HFFc6 (cell line): ENCODE data around the gene GMEB2. TPM values are rescaled to one million over a fixed set of nuclear protein-coding genes. Genes with fewer than 3 reads are reported as not detected.

Experiments used
- DNase-seq: peaks from one replicate; pipeline ENCODE4 v3.0.0-alpha.2; 2018
- H3K27ac Mint-ChIP-seq: 2 replicates; pipeline ENCODE4 v1.8.0; 2020; ENCODE audit warnings: mild to moderate bottlenecking, mixed read lengths
- H3K27me3 Mint-ChIP-seq: 2 replicates; pipeline ENCODE4 v1.8.0; 2021; ENCODE audit warnings: mild to moderate bottlenecking, moderate library complexity, mixed read lengths; ENCODE audit not compliant: insufficient read depth
- H3K36me3 Mint-ChIP-seq: 2 replicates; pipeline ENCODE4 v1.8.0; 2021; ENCODE audit warnings: low read depth, mixed read lengths
- H3K4me1 Mint-ChIP-seq: 2 replicates; pipeline ENCODE4 v1.8.0; 2020; ENCODE audit warnings: low read depth, mixed read lengths
- H3K4me3 Mint-ChIP-seq: 2 replicates; pipeline ENCODE4 v1.8.0; 2020; ENCODE audit warnings: mild to moderate bottlenecking, moderate library complexity, mixed read lengths
- H3K9me3 Mint-ChIP-seq: 2 replicates; pipeline ENCODE4 v1.8.0; 2020; ENCODE audit warnings: mild to moderate bottlenecking, mixed read lengths
- total RNA-seq, 6 experiments: library from RNA; stranded (reverse); fragmentation: NEBNext Ultra II Directional; extraction: Animal tissue kit (Norgen Biotek cat#: 25700); gene quantifications; 2 replicates in 1 of 6; 3 replicates in 5 of 6; pipeline ENCODE4 v1.2.3, GENCODE V29; 2021
- TF ChIP-seq, protein P1 (sequence below): fragments of 200-600 bp; sonication (generic); IDR thresholded peaks from 2 replicates; pipeline ENCODE4 v1.5.0; 2021; ENCODE audit warnings: antibody characterized with exemption, mild to moderate bottlenecking

GMEB2 gene
- total RNA-seq, 6 experiments from 2014 or later, result 10.9 to 12.4 (median 12.0) TPM

- Mint-ChIP-seq H3K4me3 (no peak overlapping the region), H3K36me3 (peaks cover 26% of the 10 kb centered on the region), H3K27me3 (peaks cover 2% of the 10 kb centered on the region), H3K27ac (no peak overlapping the region), H3K9me3 (no peaks in the 10 kb centered on the region), H3K4me1 (no peaks in the 10 kb centered on the region)
- DNase-seq, result no peak
- TF ChIP-seq, protein P1, sequence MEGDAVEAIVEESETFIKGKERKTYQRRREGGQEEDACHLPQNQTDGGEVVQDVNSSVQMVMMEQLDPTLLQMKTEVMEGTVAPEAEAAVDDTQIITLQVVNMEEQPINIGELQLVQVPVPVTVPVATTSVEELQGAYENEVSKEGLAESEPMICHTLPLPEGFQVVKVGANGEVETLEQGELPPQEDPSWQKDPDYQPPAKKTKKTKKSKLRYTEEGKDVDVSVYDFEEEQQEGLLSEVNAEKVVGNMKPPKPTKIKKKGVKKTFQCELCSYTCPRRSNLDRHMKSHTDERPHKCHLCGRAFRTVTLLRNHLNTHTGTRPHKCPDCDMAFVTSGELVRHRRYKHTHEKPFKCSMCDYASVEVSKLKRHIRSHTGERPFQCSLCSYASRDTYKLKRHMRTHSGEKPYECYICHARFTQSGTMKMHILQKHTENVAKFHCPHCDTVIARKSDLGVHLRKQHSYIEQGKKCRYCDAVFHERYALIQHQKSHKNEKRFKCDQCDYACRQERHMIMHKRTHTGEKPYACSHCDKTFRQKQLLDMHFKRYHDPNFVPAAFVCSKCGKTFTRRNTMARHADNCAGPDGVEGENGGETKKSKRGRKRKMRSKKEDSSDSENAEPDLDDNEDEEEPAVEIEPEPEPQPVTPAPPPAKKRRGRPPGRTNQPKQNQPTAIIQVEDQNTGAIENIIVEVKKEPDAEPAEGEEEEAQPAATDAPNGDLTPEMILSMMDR, result no peak
Observed at GRCh38 chr20:63668351-63668750, 41.5 kb upstream of the GMEB2 start.

GRCh38 chr20:63667858-63668257 is 41.0 kb upstream of the GMEB2 start:
- H3K4me1 Mint-ChIP-seq, result no peaks in the 10 kb centered on the region
- TF ChIP-seq, protein P1, result no peak
- H3K9me3 Mint-ChIP-seq, result no peaks in the 10 kb centered on the region
- H3K4me3 Mint-ChIP-seq, result no peak overlapping the region
- H3K27me3 Mint-ChIP-seq, result peaks cover 2% of the 10 kb centered on the region
- H3K27ac Mint-ChIP-seq, result no peak overlapping the region
- no peak for DNase-seq
- H3K36me3 Mint-ChIP-seq, result peaks cover 26% of the 10 kb centered on the region

GRCh38 chr20:63665708-63666107 is 38.8 kb upstream of the GMEB2 start:
- H3K4me1 Mint-ChIP-seq, result no peaks in the 10 kb centered on the region
- no peak overlapping the region for H3K4me3 Mint-ChIP-seq
- no peak overlapping the region for H3K27ac Mint-ChIP-seq
- peaks cover 28% of the 10 kb centered on the region for H3K36me3 Mint-ChIP-seq
- peaks cover 2% of the 10 kb centered on the region for H3K27me3 Mint-ChIP-seq
- DNase-seq, result no peak
- TF ChIP-seq, protein P1, result no peak
- H3K9me3 Mint-ChIP-seq, result no peaks in the 10 kb centered on the region

GRCh38 chr20:63664861-63665594 is 38.1 kb upstream of the GMEB2 start:
- H3K27ac Mint-ChIP-seq, result no peak overlapping the region
- no peak overlapping the region for H3K4me3 Mint-ChIP-seq
- H3K9me3 Mint-ChIP-seq, result no peaks in the 10 kb centered on the region

GRCh38 chr20:63664143-63664851 is 37.4 kb upstream of the GMEB2 start:
- peaks cover 26% of the 10 kb centered on the region for H3K36me3 Mint-ChIP-seq
- no peak overlapping the region for H3K27ac Mint-ChIP-seq
- H3K27me3 Mint-ChIP-seq, result peaks cover 2% of the 10 kb centered on the region
- TF ChIP-seq, protein P1, result no peak
- H3K4me3 Mint-ChIP-seq, result no peak overlapping the region
- no peak for DNase-seq
- H3K9me3 Mint-ChIP-seq, result no peaks in the 10 kb centered on the region
- peaks cover 8% of the 10 kb centered on the region for H3K4me1 Mint-ChIP-seq

More at GRCh38 chr20:63664861-63665594, 38.1 kb upstream of the GMEB2 start:
- no peak for DNase-seq
- peaks cover under 1% of the 10 kb centered on the region; the same call in 1 of the 2 replicates for H3K4me1 Mint-ChIP-seq
- H3K36me3 Mint-ChIP-seq, result peaks cover 28% of the 10 kb centered on the region
- peaks cover 2% of the 10 kb centered on the region for H3K27me3 Mint-ChIP-seq
- TF ChIP-seq, protein P1, result no peak
